Stimulated activated CD8-positive, alpha-beta memory T cell treated with anti-CD3 and anti-CD28 coated beads, Interleukin-4, amount 100 ng/mL, for 4 hours (primary cell): ENCODE data around the gene ORAI3.
"Not testable (repeated sequence)": the region's sequence is repeated elsewhere in the genome, so short reads cannot be mapped to it uniquely, and the experiment has no call there.

ENCODE experiments used
- DNase-seq, 2 donors: peaks; one replicate each; pipeline ENCODE4 v3.0.0-alpha.2; 2020; ENCODE audit warnings: low read depth in 2 of 2, low spot score in 1 of 2

ORAI3 gene

GRCh38 chr16:30923554-30924075 is 25.3 kb upstream of the ORAI3 start, which contains the start of gene FBXL19:
FBXL19 (plus strand) TSS chr16:30923572; CDS start chr16:30925755, 2,183 bp downstream.
- DNase-seq = no peak

DNA sequence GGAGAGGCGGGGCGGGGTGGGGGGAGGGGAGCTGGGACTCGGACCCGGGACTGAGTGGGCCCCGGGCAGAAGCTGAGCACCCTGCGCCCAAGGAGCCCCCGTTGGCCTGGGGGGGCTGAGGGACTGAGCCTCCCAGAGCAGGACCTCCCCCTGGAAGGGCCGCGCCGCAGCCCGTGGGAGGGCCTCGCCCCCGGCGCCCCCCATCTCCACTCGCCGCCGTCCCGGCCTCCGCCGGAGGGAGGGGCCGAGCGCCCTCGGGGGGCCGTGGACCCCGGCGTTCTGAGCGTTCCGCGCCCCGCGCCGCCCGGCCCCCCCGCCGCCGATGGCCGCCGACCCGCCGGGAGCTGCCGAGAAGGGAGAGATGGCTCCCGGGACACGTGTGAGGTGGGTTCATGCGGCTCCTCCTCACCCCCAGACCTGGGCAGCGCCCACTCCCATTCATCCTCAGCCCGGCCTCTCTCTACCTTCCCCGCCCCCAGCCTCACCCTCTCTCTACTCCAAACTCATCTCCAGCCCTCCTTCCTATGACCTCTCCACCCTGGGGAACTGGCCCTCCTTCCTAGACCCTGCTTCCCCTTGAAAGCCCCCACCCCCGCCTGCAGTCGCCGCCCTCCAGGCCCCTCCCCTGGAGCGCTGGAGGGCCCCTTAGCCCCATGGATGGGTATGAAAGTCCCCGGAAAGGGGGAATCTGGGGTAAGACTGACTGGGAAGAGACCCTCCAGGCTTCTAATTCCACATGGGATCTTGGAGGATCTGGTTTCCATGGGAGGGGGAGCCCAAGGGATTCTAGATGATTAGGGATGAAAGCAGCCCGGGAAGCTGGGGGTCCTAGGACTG is 24.6 kb upstream of the ORAI3 start:
- DNase-seq = no peak

DNA sequence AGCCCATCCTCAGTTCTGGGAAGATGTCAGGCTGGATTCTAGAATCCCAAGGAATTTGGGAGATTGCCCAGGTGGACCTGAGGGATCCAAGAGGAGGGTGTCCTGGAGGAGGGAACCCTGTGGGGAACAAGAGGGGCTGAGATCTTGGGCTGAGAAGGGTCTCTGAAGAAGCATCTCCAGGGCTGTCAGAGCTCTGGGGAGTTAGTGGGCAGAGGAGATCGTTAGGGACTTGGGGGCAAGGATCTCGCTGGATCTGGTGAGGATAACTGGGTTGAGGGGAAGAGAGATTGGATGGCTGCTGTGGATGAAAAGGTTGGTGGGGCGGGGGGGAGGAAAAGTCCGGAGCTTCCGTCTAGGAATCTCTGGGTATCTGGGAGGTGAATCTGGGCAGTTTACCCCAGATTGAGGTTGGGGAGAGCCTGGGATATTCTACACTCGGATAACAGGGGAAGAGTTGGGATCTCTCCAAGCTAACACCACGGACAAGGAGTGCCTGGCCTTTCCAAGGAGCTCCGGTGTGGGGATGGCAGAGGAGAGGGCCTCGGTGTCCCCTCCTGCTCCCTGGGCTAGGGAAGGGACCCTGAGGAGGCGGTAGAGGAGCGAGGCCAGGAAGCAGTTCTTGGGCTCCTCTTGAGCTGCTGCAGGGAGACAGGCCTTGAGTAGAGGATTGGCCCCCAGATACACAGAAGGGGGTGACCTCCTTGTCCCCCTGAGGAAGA is 23.8 kb upstream of the ORAI3 start:
- DNase-seq = no peak

GRCh38 chr16:30925632-30925987 is 23.3 kb upstream of the ORAI3 start:
- no peak for DNase-seq

DNA sequence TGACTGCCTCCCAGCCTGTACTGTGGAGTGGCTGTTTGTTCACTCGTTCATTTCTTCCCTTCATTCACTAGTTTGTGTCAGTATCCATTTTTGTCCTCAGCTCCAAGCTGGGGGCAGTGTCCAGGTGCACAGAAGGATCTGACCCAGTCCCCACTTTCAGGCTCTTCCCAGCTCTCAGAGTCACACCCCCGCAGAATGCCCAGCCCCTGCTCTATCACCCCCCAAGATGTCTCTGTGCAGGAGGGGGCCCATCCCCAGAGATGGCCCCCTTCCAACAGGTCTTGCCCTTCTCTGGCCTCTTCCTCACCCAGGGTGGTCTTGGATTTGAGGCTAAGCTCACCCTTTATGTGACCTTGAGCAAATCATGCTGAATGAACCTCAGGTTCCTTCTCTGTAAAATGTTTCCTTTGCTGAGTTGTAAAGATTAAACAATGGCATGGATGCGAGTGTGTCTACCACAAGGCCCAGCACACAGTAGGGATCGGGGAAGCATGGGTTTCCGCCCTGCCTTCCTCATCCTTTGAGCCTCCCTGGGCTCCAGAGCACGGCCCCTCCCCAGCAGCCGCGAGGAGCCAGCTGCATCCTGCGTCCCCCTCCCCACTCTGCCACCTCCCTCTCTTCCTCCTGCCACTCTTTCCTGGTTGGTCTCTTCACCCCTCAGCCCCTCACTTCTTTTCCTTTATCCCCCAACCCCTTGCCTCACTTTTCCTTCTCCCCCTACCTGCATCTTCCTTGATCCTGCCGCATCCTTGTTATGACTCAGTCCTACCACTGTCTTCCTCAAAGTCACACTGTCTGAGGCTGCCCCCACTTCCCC is 22.7 kb upstream of the ORAI3 start:
- DNase-seq = no peak

DNA sequence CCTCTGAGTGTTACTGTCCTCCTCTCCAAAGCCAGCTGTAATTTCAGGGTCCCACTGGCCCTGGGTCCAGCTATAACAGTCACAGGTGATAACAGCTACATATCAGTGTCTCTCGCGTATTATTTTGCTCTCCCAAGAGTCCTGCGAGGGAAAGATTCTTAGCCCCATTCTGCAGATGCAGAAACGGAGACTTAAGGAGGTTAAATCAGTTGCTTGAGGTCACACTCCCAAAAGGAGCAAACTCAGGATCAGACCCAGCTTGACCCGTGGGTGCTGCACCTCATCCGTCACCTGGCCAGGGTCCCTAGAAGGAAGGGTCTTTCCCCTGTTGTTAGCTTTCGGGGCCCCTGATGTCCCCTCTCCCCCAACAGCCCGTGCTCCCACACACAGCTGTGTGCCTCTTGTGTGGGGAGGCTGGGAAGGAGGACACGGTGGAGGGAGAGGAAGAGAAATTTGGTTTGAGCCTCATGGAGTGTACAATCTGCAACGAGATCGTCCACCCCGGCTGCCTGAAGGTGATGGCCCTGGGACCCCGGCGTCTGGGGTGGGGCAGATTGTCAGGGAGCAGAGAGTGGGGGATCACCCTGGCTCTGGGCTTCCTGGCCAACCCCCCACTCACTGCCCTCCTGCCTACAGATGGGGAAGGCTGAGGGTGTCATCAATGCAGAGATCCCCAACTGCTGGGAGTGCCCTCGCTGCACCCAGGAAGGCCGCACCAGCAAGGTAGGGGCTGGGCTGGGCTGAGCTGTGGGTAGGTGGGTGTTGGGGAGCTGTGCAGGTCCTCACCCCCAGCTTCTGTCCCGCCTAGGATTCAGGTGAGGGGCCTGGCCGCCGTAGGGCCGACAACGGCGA is 21.7 kb upstream of the ORAI3 start:
- DNase-seq = no peak

- DNase-seq = no peak
Observed at GRCh38 chr16:30927789-30928378, 21.0 kb upstream of the ORAI3 start.

- no peak for DNase-seq
Observed at GRCh38 chr16:30928390-30928789, 20.5 kb upstream of the ORAI3 start.

- DNase-seq = no peak
Observed at GRCh38 chr16:30929167-30929566, 19.7 kb upstream of the ORAI3 start.

DNA sequence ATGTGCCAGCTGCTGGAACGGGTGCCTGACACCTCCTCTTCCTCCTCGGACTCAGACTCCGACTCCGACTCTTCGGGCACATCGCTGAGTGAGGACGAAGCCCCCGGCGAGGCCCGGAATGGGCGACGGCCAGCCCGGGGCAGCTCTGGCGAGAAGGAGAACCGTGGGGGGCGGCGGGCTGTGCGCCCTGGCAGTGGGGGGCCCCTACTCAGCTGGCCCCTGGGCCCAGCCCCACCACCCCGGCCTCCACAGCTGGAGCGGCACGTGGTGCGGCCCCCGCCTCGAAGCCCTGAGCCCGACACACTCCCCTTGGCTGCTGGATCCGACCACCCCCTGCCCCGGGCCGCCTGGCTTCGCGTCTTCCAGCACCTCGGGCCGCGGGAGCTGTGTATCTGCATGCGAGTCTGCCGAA is 18.7 kb upstream of the ORAI3 start:
- no peak for DNase-seq

DNA sequence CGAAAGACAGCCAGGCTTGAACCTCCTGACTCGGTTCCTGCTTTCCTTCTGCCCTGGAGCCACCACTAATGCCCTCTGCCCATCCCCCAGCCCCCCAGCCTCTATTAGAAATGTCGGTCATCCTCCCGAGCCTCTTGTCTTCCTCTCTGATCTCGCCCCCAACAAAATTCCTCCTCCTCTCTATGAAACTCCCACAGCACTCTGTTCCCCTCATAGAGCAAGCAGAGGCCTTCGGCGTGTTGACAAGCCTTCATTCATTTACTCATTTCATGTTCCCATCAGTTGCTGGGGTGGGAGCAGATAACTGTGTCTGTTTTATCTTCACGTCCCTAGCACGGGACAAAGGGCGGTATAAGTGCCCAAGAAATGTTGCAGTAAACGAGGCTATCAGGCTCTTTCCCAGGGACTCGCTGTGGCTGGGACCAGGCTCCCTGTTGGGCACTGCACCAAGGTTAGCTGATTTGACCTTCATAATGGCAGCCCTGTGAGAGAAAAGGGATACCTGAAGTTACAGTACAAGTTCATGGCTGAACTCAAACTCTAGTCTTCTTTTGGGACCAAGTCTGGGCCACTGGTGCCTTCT is 17.7 kb upstream of the ORAI3 start:
- DNase-seq = no peak

GRCh38 chr16:30934827-30935557 is 13.9 kb upstream of the ORAI3 start:
- no peak for DNase-seq

DNA sequence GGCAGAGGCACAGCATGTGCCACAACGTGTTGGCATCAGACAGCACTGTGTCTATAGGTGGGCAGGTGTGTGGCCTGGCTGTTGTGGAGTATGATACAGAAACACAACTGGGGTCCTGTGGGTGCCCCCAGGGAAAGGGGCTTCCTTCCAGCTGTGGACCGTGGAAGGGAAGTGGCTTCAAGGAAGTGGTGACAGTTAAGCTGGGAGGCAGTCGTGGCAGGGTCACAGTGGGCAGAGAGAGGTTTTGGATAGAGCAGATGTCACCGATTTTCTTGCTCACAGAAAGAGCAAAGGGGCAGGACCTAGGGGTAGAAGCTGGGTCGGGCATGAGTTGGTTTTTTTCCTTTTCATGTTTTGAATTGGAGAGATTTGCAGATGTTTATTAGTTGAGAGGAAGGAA is 11.2 kb upstream of the ORAI3 start:
- DNase-seq = no peak

- DNase-seq = not testable (repeated sequence)
Observed at GRCh38 chr16:30939571-30939970, 9.3 kb upstream of the ORAI3 start.

- peak in 1 of 2 donors; percentile 24 for DNase-seq
Observed at GRCh38 chr16:30941600-30942425, 7.1 kb upstream of the ORAI3 start.

GRCh38 chr16:30942426-30942806 is 6.5 kb upstream of the ORAI3 start:
- DNase-seq = no peak

GRCh38 chr16:30944352-30944751 is 4.5 kb upstream of the ORAI3 start:
- no peak for DNase-seq
